Measurements from ENCODE around the gene TECTB.

Gene TECTB

DNA sequence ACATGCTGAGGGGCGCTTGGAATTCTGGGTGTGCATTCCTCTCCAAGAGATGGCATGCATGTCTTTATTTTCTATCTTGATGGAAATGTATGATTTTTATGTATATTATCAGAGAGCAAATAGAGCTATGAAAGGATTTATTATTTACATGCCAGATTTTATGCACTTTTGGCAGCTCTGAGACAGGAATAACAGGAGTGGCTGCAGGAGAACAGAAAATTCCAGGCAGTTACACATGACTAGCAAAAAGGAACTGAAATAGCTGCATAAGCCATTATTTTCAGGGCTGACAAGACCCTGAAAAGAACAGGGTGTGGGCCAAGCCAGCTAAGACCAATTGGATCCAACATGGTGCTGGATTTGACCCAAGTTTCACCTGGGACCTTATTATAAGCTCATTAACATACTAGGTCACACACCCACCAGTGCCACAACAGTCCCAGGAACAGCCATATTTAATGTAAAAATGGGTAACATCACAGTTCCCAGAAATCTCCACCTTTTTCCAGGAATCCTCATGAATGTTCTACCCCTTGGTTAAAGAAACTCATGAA, 47.5 kb downstream of the TECTB start:
- Histone ChIP-seq H3F3A (ENCODE audit: control insufficient read depth, insufficient read depth) (no peaks in the 10 kb centered on the region), H3K36me3 (ENCODE audit: control insufficient read depth, low read length) (no peaks in the 10 kb centered on the region), H3K9me3 (ENCODE audit: control insufficient read depth, insufficient read depth, low read length) (no peaks in the 10 kb centered on the region), H4K20me1 (ENCODE audit: control insufficient read depth, insufficient read depth, low read depth, low read length) (no peaks in the 10 kb centered on the region), H3K9me2 (replicated peaks; ENCODE audit: control insufficient read depth, low read length) (no peaks in the 10 kb centered on the region), H3K27me3 (ENCODE audit: control insufficient read depth, low read length) (peaks cover 15% of the 10 kb centered on the region), H3K4me2 (ENCODE audit: low read length) (no peak overlapping the region), H3K4me3 (ENCODE audit: low read length) (no peak overlapping the region), H3K27ac (ENCODE audit: low read depth, low read length) (no peak overlapping the region), H3K4me1 (ENCODE audit: control insufficient read depth, low read length) (no peaks in the 10 kb centered on the region), H3K79me2 (ENCODE audit: control insufficient read depth, low read length) (no peaks in the 10 kb centered on the region)
- TF ChIP-seq CTCF (IDR thresholded peaks at IDR 0.05; ENCODE audit: low read depth, low read length, poor library complexity, severe bottlenecking) (no peak), EZH2phosphoT487 (IDR thresholded peaks at IDR 0.05; ENCODE audit: borderline replicate concordance, low read length) (no peak)

DNA sequence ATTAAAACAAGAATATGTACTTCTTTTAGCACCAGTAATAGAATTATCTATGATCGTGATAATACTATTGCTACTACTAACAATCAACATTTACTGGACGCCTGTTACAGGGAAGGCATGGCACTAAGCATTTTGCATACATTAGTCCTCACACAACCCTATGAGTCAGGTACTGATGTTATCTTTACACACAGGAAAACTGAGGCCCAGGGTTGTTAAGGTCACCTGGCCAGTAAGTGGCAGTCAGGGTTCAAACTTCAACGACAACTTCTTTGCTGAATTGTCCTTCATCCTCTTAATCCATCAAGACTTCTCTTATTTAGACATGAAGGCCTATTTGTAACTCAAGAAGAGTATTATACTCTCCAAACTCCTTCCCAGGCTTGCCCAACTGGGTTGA, 48.8 kb downstream of the TECTB start:
- Histone ChIP-seq H3K4me1 (ENCODE audit: control insufficient read depth, low read length) (no peaks in the 10 kb centered on the region), H3K9me2 (replicated peaks; ENCODE audit: control insufficient read depth, low read length) (no peaks in the 10 kb centered on the region), H4K20me1 (ENCODE audit: control insufficient read depth, insufficient read depth, low read depth, low read length) (no peaks in the 10 kb centered on the region), H3K79me2 (ENCODE audit: control insufficient read depth, low read length) (no peaks in the 10 kb centered on the region), H3K27ac (ENCODE audit: low read depth, low read length) (no peak overlapping the region), H3K4me2 (ENCODE audit: low read length) (no peak overlapping the region), H3K9me3 (ENCODE audit: control insufficient read depth, insufficient read depth, low read length) (no peaks in the 10 kb centered on the region), H3K27me3 (ENCODE audit: control insufficient read depth, low read length) (peaks cover 18% of the 10 kb centered on the region), H3K36me3 (ENCODE audit: control insufficient read depth, low read length) (no peaks in the 10 kb centered on the region), H3K4me3 (ENCODE audit: low read length) (no peak overlapping the region), H3F3A (ENCODE audit: control insufficient read depth, insufficient read depth) (no peaks in the 10 kb centered on the region)
- no peak for TF ChIP-seq CTCF (IDR thresholded peaks at IDR 0.05; ENCODE audit: low read depth, low read length, poor library complexity, severe bottlenecking)
- TF ChIP-seq EZH2phosphoT487 (IDR thresholded peaks at IDR 0.05; ENCODE audit: borderline replicate concordance, low read length), result no peak

DNA sequence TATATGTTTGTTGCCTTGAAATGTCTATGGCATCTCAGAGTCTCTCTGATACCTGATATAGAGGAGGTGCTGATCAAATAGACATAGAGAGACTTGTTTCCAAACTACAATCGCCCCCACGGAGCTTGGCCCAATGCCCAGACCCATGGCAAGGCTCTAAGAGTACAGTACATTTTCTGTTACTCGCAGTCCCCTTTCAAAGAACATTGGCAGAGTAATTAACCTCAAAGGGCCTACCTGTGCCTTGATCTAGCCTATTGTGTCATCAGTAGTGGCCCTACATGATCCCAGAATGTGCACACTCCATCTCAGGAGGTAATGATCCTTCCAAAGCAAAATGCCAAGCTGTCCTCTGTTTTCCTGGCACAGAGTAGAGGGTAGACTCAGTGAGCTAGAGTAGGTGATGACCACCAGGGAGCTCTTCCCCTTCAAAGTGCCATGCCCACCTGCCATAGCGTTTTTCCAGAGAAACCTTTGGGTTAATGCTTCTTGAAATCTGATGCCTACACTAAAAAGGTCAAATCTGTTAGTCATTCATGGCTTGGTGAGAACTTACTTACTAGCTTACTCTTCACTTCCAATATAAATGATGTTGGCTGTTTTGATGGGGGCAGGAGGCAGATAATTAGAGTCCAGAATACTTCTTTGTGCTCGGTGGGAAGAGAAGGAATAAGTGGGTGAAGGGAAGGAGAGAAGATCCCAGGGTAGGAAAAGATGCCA, 49.5 kb downstream of the TECTB start:
- Histone ChIP-seq H3K27me3 (ENCODE audit: control insufficient read depth, low read length) (peaks cover 14% of the 10 kb centered on the region), H3K4me1 (ENCODE audit: control insufficient read depth, low read length) (no peaks in the 10 kb centered on the region), H3K4me2 (ENCODE audit: low read length) (no peak overlapping the region), H3F3A (ENCODE audit: control insufficient read depth, insufficient read depth) (no peaks in the 10 kb centered on the region), H3K9me3 (ENCODE audit: control insufficient read depth, insufficient read depth, low read length) (no peaks in the 10 kb centered on the region), H3K9me2 (replicated peaks; ENCODE audit: control insufficient read depth, low read length) (no peaks in the 10 kb centered on the region), H4K20me1 (ENCODE audit: control insufficient read depth, insufficient read depth, low read depth, low read length) (no peaks in the 10 kb centered on the region), H3K27ac (ENCODE audit: low read depth, low read length) (no peak overlapping the region), H3K4me3 (ENCODE audit: low read length) (no peak overlapping the region), H3K36me3 (ENCODE audit: control insufficient read depth, low read length) (no peaks in the 10 kb centered on the region), H3K79me2 (ENCODE audit: control insufficient read depth, low read length) (no peaks in the 10 kb centered on the region)
- TF ChIP-seq CTCF (IDR thresholded peaks at IDR 0.05; ENCODE audit: low read depth, low read length, poor library complexity, severe bottlenecking), result no peak
- TF ChIP-seq EZH2phosphoT487 (IDR thresholded peaks at IDR 0.05; ENCODE audit: borderline replicate concordance, low read length), result no peak
